Skeletal muscle cell (primary cell): Measurements from ENCODE around the gene CREBBP.

Experiments used
- DNase-seq: peaks from one replicate; pipeline ENCODE4 v3.0.0-alpha.2; 2010; ENCODE audit warnings: low read depth
- H3K4me3 ChIP-seq: 2 replicates; pipeline ENCODE4 v1.5.1; 2011; ENCODE audit warnings: low read depth, mild to moderate bottlenecking, control low read depth, low read length, moderate library complexity

CREBBP gene

GRCh38 chr16:3751878-3752277 is 128.6 kb downstream of the CREBBP start:
- no peak overlapping the region for H3K4me3 ChIP-seq
- DNase-seq = no peak

- DNase-seq = no peak
- H3K4me3 ChIP-seq = no peak overlapping the region
Measured at GRCh38 chr16:3748307-3748706, 132.2 kb downstream of the CREBBP start.

GRCh38 chr16:3745751-3746355 is 134.7 kb downstream of the CREBBP start:
- H3K4me3 ChIP-seq = no peak overlapping the region
- DNase-seq = no peak

- no peak overlapping the region for H3K4me3 ChIP-seq
- DNase-seq = no peak
Measured at GRCh38 chr16:3744018-3744417, 136.5 kb downstream of the CREBBP start.

- no peak for DNase-seq
- no peak overlapping the region for H3K4me3 ChIP-seq
Measured at GRCh38 chr16:3740934-3741333, 139.6 kb downstream of the CREBBP start.

- no peak overlapping the region for H3K4me3 ChIP-seq
- no peak for DNase-seq
Measured at GRCh38 chr16:3740186-3740585, 140.3 kb downstream of the CREBBP start.

GRCh38 chr16:3739636-3740035 is 140.9 kb downstream of the CREBBP start:
- DNase-seq = no peak
- no peak overlapping the region for H3K4me3 ChIP-seq

GRCh38 chr16:3738541-3738940 is 142.0 kb downstream of the CREBBP start:
- DNase-seq = no peak

GRCh38 chr16:3738128-3738527 is 142.4 kb downstream of the CREBBP start:
- no peak for DNase-seq
- H3K4me3 ChIP-seq = no peak overlapping the region

More at GRCh38 chr16:3738541-3738940, 142.0 kb downstream of the CREBBP start:
- no peak overlapping the region for H3K4me3 ChIP-seq

GRCh38 chr16:3737181-3737580 is 143.3 kb downstream of the CREBBP start:
- no peak for DNase-seq
- H3K4me3 ChIP-seq = no peak overlapping the region

GRCh38 chr16:3736116-3736515 is 144.4 kb downstream of the CREBBP start:
- DNase-seq = no peak

GRCh38 chr16:3735541-3735940 is 145.0 kb downstream of the CREBBP start:
- H3K4me3 ChIP-seq = no peak overlapping the region
- no peak for DNase-seq

More at GRCh38 chr16:3736116-3736515, 144.4 kb downstream of the CREBBP start:
- no peak overlapping the region for H3K4me3 ChIP-seq

GRCh38 chr16:3734758-3735221 is 145.7 kb downstream of the CREBBP start:
- DNase-seq = no peak
- H3K4me3 ChIP-seq = no peak overlapping the region

GRCh38 chr16:3734084-3734757 is 146.3 kb downstream of the CREBBP start:
- no peak overlapping the region for H3K4me3 ChIP-seq
- DNase-seq = no peak

GRCh38 chr16:3732171-3732570 is 148.3 kb downstream of the CREBBP start:
- no peak overlapping the region for H3K4me3 ChIP-seq
- no peak for DNase-seq

- H3K4me3 ChIP-seq = no peak overlapping the region
- DNase-seq = no peak
Measured at GRCh38 chr16:3731126-3731935, 149.2 kb downstream of the CREBBP start.

GRCh38 chr16:3730161-3731125 is 150.1 kb downstream of the CREBBP start:
- DNase-seq = no peak
- H3K4me3 ChIP-seq = no peak overlapping the region

- DNase-seq = no peak
Measured at GRCh38 chr16:3729161-3730112, 151.1 kb downstream of the CREBBP start.

More at GRCh38 chr16:3729161-3730112, 151.1 kb downstream of the CREBBP start:
- H3K4me3 ChIP-seq = no peak overlapping the region
